Small intestine (tissue), 7 donors: ENCODE data around the gene PROZ. TPM values are rescaled to one million over a fixed set of nuclear protein-coding genes. Genes with fewer than 3 reads are reported as not detected.

ENCODE experiments used
- DNase-seq, 2 donors: peaks; one replicate each; pipeline versions ENCODE4 v3.0.0 to v3.0.0-alpha.2; 2013
- FAIRE-seq: peaks from 2 replicates; lab custom pipeline; 2012; peaks lifted over from hg19 to GRCh38; lab: Jason Lieb, UNC
- H3K27ac ChIP-seq, 3 donors: one replicate each; pipeline ENCODE4 v1.5.1; 2013; ENCODE audit warnings: low read length in 2 of 3, mild to moderate bottlenecking in 2 of 3, control low read depth in 1 of 3, inconsistent platforms in 1 of 3, low read depth in 1 of 3, moderate library complexity in 1 of 3
- H3K27me3 ChIP-seq, 3 donors: one replicate each; pipeline ENCODE4 v1.6.1; 2013; ENCODE audit warnings: low read length in 3 of 3, inconsistent platforms in 1 of 3; ENCODE audit not compliant: control insufficient read depth in 3 of 3, insufficient read depth in 3 of 3
- H3K36me3 ChIP-seq, 3 donors: one replicate each; pipeline ENCODE4 v1.6.1; 2013; ENCODE audit warnings: low read length in 3 of 3, inconsistent platforms in 1 of 3, low read depth in 1 of 3, mild to moderate bottlenecking in 1 of 3, moderate library complexity in 1 of 3; ENCODE audit not compliant: control insufficient read depth in 3 of 3, insufficient read depth in 2 of 3
- H3K4me1 ChIP-seq, 3 donors: one replicate each; pipeline ENCODE4 v1.6.1; 2013; ENCODE audit warnings: low read length in 2 of 3, inconsistent platforms in 1 of 3, low read depth in 1 of 3, mild to moderate bottlenecking in 1 of 3, moderate library complexity in 1 of 3; ENCODE audit not compliant: control insufficient read depth in 3 of 3, insufficient read depth in 2 of 3
- H3K4me3 ChIP-seq, 3 donors: one replicate each; pipeline ENCODE4 v1.5.1; 2013; ENCODE audit warnings: low read length in 3 of 3, control low read depth in 1 of 3, inconsistent platforms in 1 of 3, low read depth in 1 of 3, mild to moderate bottlenecking in 1 of 3, moderate library complexity in 1 of 3
- H3K9me3 ChIP-seq, 2 donors: one replicate each; pipeline ENCODE4 v1.6.1; 2013; ENCODE audit warnings: low read depth in 1 of 2, low read length in 1 of 2; ENCODE audit not compliant: control insufficient read depth in 2 of 2, insufficient read depth in 1 of 2
- WGBS, 3 donors: extraction: QIAGEN DNeasy Blood & Tissue Kit; methylation state at CpG; one replicate each; pipeline ENCODE4 v1.1.7; 2013; 5-methylcytosine and 5-hydroxymethylcytosine counted together
- polyA plus RNA-seq, 4 donors: library from polyadenylated mRNA; stranded (reverse) in 3 of 4; unstranded in 1 of 4; fragments of 200-250 nt in 3 of 4; fragments of 120-200 nt in 1 of 4; gene quantifications; one replicate each; pipeline versions ENCODE4 v1.2.1 to v1.2.3, GENCODE V29; 2013
- donor health status: healthy with polysubstance abuse.
- donor health status: control.
- donor health status: control.
- donor health status: Bipolar disorder and iron deficiency.
- donor health status: healthy.

Gene PROZ
- polyA plus RNA-seq, 4 donors = 0.84 TPM; not detected in 3

GRCh38 chr13:113142876-113143275 is 15.6 kb upstream of the PROZ start:
- FAIRE-seq (no peak), DNase-seq (no peak)
- WGBS, 3 donors = 80 to 86% (median 84%) methylated on average over 7 of the region's 7 CpGs
- no peaks in the 10 kb centered on the region for H3K9me3 ChIP-seq
- H3K4me3 ChIP-seq = no peak overlapping the region
- peaks cover 0 to 6% (median 0%) of the 10 kb centered on the region in 3 donors for H3K4me1 ChIP-seq
- peaks cover 0 to 58% (median 0%) of the 10 kb centered on the region in 3 donors for H3K36me3 ChIP-seq
- no peaks in the 10 kb centered on the region for H3K27me3 ChIP-seq
- no peak overlapping the region for H3K27ac ChIP-seq

- Histone ChIP-seq H3K36me3 (peaks cover 0 to 61% (median 0%) of the 10 kb centered on the region in 3 donors), H3K4me1 (peaks cover 0 to 3% (median 0%) of the 10 kb centered on the region in 3 donors), H3K4me3 (no peak overlapping the region), H3K27me3 (no peaks in the 10 kb centered on the region), H3K9me3 (no peaks in the 10 kb centered on the region), H3K27ac (no peak overlapping the region)
- FAIRE-seq (no peak), DNase-seq (no peak)
- 87 to 92% (median 89%) methylated on average over 39 of the region's 39 CpGs for WGBS, 3 donors
These were observed 14.8 kb upstream of the PROZ start for GRCh38 chr13:113143466-113144254.

GRCh38 chr13:113144255-113144629 is 14.2 kb upstream of the PROZ start:
- DNase-seq (no peak), FAIRE-seq (no peak)
- Histone ChIP-seq H3K4me1 (no peaks in the 10 kb centered on the region), H3K36me3 (peaks cover 0 to 65% (median 0%) of the 10 kb centered on the region in 3 donors), H3K4me3 (no peak overlapping the region), H3K27ac (no peak overlapping the region), H3K27me3 (no peaks in the 10 kb centered on the region), H3K9me3 (no peaks in the 10 kb centered on the region)
- WGBS, 3 donors = 85 to 95% (median 87%) methylated on average over 12 of the region's 12 CpGs

GRCh38 chr13:113145496-113145895 is 13.0 kb upstream of the PROZ start:
- FAIRE-seq (no peak), DNase-seq (no peak)
- H3K4me3 ChIP-seq = no peak overlapping the region
- H3K9me3 ChIP-seq = no peaks in the 10 kb centered on the region
- 70 to 80% (median 75%) methylated on average over 12 of the region's 12 CpGs for WGBS, 3 donors
- H3K27me3 ChIP-seq = no peaks in the 10 kb centered on the region
- H3K4me1 ChIP-seq = no peaks in the 10 kb centered on the region
- H3K36me3 ChIP-seq = peaks cover 0 to 69% (median 0%) of the 10 kb centered on the region in 3 donors
- no peak overlapping the region for H3K27ac ChIP-seq

GRCh38 chr13:113145911-113146598 is 12.4 kb upstream of the PROZ start:
- FAIRE-seq (no peak), DNase-seq (no peak)
- H3K27me3 ChIP-seq = no peaks in the 10 kb centered on the region
- WGBS, 3 donors = 81 to 89% (median 85%) methylated on average over 15 of the region's 15 CpGs
- no peak overlapping the region for H3K4me3 ChIP-seq
- H3K9me3 ChIP-seq = no peaks in the 10 kb centered on the region
- H3K4me1 ChIP-seq = no peaks in the 10 kb centered on the region
- no peak overlapping the region for H3K27ac ChIP-seq
- peaks cover 0 to 63% (median 0%) of the 10 kb centered on the region in 3 donors for H3K36me3 ChIP-seq

- DNase-seq = no peak
- H3K27ac ChIP-seq = no peak overlapping the region
- H3K9me3 ChIP-seq = no peaks in the 10 kb centered on the region
- WGBS, 3 donors = 80 to 87% (median 80%) methylated on average over 9 of the region's 9 CpGs
- H3K36me3 ChIP-seq = peaks cover 0 to 56% (median 0%) of the 10 kb centered on the region in 3 donors
- peaks cover 0 to 1% (median 0%) of the 10 kb centered on the region in 3 donors for H3K27me3 ChIP-seq
- H3K4me1 ChIP-seq = peaks cover 0 to under 1% (median 0%) of the 10 kb centered on the region in 3 donors
- no peak for FAIRE-seq
- H3K4me3 ChIP-seq = no peak overlapping the region
These were observed 11.7 kb upstream of the PROZ start for GRCh38 chr13:113146750-113147149.

GRCh38 chr13:113147206-113147605 is 11.2 kb upstream of the PROZ start:
- peaks cover 0 to 55% (median 0%) of the 10 kb centered on the region in 3 donors for H3K36me3 ChIP-seq
- peaks cover 0 to 3% (median 0%) of the 10 kb centered on the region in 3 donors for H3K4me1 ChIP-seq
- H3K27ac ChIP-seq = no peak overlapping the region
- 75 to 86% (median 81%) methylated on average over 8 of the region's 8 CpGs for WGBS, 3 donors
- H3K4me3 ChIP-seq = no peak overlapping the region
- FAIRE-seq = no peak
- no peak for DNase-seq
- no peaks in the 10 kb centered on the region for H3K9me3 ChIP-seq
- peaks cover 0 to 6% (median 0%) of the 10 kb centered on the region in 3 donors for H3K27me3 ChIP-seq

GRCh38 chr13:113148407-113148806 is 10.0 kb upstream of the PROZ start:
- FAIRE-seq (no peak), DNase-seq (no peak)
- Histone ChIP-seq H3K27ac (no peak overlapping the region), H3K36me3 (peaks cover 0 to 47% (median 0%) of the 10 kb centered on the region in 3 donors), H3K27me3 (peaks cover 0 to 9% (median 0%) of the 10 kb centered on the region in 3 donors), H3K9me3 (no peaks in the 10 kb centered on the region), H3K4me3 (no peak overlapping the region), H3K4me1 (peaks cover 0 to 15% (median 0%) of the 10 kb centered on the region in 3 donors)
- 93% methylated on average over 13 of the region's 13 CpGs for WGBS, 3 donors
